Measurements from ENCODE around the gene TMEM54. TPM values are rescaled to one million over a fixed set of nuclear protein-coding genes. Genes with fewer than 3 reads are reported as not detected.

TMEM54 gene
- total RNA-seq, 1 experiment from 2014 or later: 95.9 TPM

GRCh38 chr1:32893198-32894018 is 7.8 kb downstream of the TMEM54 start:
- Mint-ChIP-seq H3K4me1 (ENCODE audit: low read depth, unreplicated experiment) (peaks cover 16% of the 10 kb centered on the region), H3K9me3 (ENCODE audit: low read depth, unreplicated experiment) (no peaks in the 10 kb centered on the region), H3K27ac (ENCODE audit: unreplicated experiment) (peak overlapping the region; percentile 31), H3K27me3 (ENCODE audit: unreplicated experiment) (peaks cover 53% of the 10 kb centered on the region), H3K4me3 (ENCODE audit: low read depth, unreplicated experiment) (peak overlapping the region; percentile 74), H3K36me3 (ENCODE audit: insufficient read depth, unreplicated experiment) (peaks cover 29% of the 10 kb centered on the region)
- TF ChIP-seq CTCF (IDR thresholded peaks at IDR 0.05; ENCODE audit: unreplicated experiment): peak; percentile 18
- CTCF ChIA-PET: interaction anchor here (0.5 to 1.2 kb wide), 4 partner anchors 14 to 303 kb away, joined by 3 to 10 read pairs (median 5); no protein-coding TSS in a partner anchor
- intact Hi-C loops (cut with micrococcal nuclease; ENCODE audit: unreplicated experiment): no loop called here
- no TSS peak for BruUV-seq (replicated peaks)
- peak; percentile 42 for DNase-seq

GRCh38 chr1:32892368-32893197 is 8.6 kb downstream of the TMEM54 start:
- H3K27ac Mint-ChIP-seq (ENCODE audit: unreplicated experiment): peak overlapping the region; percentile 31
- DNase-seq: peak; percentile 65

GRCh38 chr1:32891630-32892029 is 9.6 kb downstream of the TMEM54 start:
- Mint-ChIP-seq H3K4me1 (ENCODE audit: low read depth, unreplicated experiment) (peaks cover 14% of the 10 kb centered on the region), H3K27me3 (ENCODE audit: unreplicated experiment) (peaks cover 71% of the 10 kb centered on the region), H3K27ac (ENCODE audit: unreplicated experiment) (no peak overlapping the region), H3K36me3 (ENCODE audit: insufficient read depth, unreplicated experiment) (peaks cover 30% of the 10 kb centered on the region), H3K4me3 (ENCODE audit: low read depth, unreplicated experiment) (peak overlapping the region; percentile 74), H3K9me3 (ENCODE audit: low read depth, unreplicated experiment) (no peaks in the 10 kb centered on the region)
- no TSS peak for BruUV-seq (replicated peaks)
- no peak for DNase-seq
- CTCF ChIA-PET: no interaction called here
- no peak for TF ChIP-seq CTCF (IDR thresholded peaks at IDR 0.05; ENCODE audit: unreplicated experiment)
- intact Hi-C loops (cut with micrococcal nuclease; ENCODE audit: unreplicated experiment): no loop called here

More at GRCh38 chr1:32892368-32893197, 8.6 kb downstream of the TMEM54 start:
- BruUV-seq (replicated peaks): no TSS peak
- CTCF ChIA-PET: interaction anchor here (0.6 to 1.2 kb wide), 3 partner anchors 14 to 302 kb away, joined by 3 to 10 read pairs (median 5); no protein-coding TSS in a partner anchor
- Mint-ChIP-seq H3K27me3 (ENCODE audit: unreplicated experiment) (peaks cover 61% of the 10 kb centered on the region), H3K4me3 (ENCODE audit: low read depth, unreplicated experiment) (peak overlapping the region; percentile 74), H3K9me3 (ENCODE audit: low read depth, unreplicated experiment) (no peaks in the 10 kb centered on the region), H3K4me1 (ENCODE audit: low read depth, unreplicated experiment) (peaks cover 16% of the 10 kb centered on the region), H3K36me3 (ENCODE audit: insufficient read depth, unreplicated experiment) (peaks cover 29% of the 10 kb centered on the region)
- intact Hi-C loops (cut with micrococcal nuclease; ENCODE audit: unreplicated experiment): no loop called here
- peak; percentile 95 for TF ChIP-seq CTCF (IDR thresholded peaks at IDR 0.05; ENCODE audit: unreplicated experiment)

- no TSS peak for BruUV-seq (replicated peaks)
- intact Hi-C loops (cut with micrococcal nuclease; ENCODE audit: unreplicated experiment): no loop called here
- Mint-ChIP-seq H3K27me3 (ENCODE audit: unreplicated experiment) (peaks cover 75% of the 10 kb centered on the region), H3K4me3 (ENCODE audit: low read depth, unreplicated experiment) (no peak overlapping the region), H3K27ac (ENCODE audit: unreplicated experiment) (no peak overlapping the region), H3K4me1 (ENCODE audit: low read depth, unreplicated experiment) (peaks cover 10% of the 10 kb centered on the region), H3K36me3 (ENCODE audit: insufficient read depth, unreplicated experiment) (peaks cover 31% of the 10 kb centered on the region), H3K9me3 (ENCODE audit: low read depth, unreplicated experiment) (no peaks in the 10 kb centered on the region)
- no peak for TF ChIP-seq CTCF (IDR thresholded peaks at IDR 0.05; ENCODE audit: unreplicated experiment)
- CTCF ChIA-PET: no interaction called here
- DNase-seq: no peak
These were observed 10.0 kb downstream of the TMEM54 start for GRCh38 chr1:32891241-32891570.
